ENCODE data around the gene NXNL1.
"Not testable (repeated sequence)": the region's sequence is repeated elsewhere in the genome, so short reads cannot be mapped to it uniquely, and the experiment has no call there.

DNA sequence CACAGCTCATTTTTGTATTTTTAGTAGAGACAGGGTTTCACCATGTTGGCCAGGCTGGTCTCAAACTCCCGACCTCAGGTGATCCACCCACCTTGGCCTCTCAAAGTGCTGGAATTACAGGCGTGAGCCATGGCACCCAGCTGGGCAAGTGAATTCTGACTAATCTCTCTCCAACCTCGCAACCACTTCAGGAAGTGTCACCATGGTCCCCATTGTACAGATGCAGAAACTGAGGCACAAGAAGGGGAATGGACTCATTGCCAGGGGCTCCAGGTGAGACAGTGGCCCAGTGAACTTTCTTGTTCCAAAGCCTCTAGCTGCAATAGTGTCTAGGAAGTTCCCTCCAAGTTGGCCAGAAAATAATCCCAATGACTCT lies 47.8 kb upstream of the NXNL1 start:
- TF ChIP-seq EZH2phosphoT487 (IDR thresholded peaks at IDR 0.05; ENCODE audit: insufficient read depth, low read depth); EZH2 (IDR thresholded peaks at IDR 0.05; ENCODE audit: insufficient read depth, poor library complexity, severe bottlenecking): not testable (repeated sequence)

Measured in GM23248 (cell line).